GF-D8 (cell line): ENCODE data around the gene RFX2.

Experiments
- DNase-seq: peaks from one replicate; lab custom pipeline; 2025; lab: John Stamatoyannopoulos, UW

The RFX2 gene

DNA sequence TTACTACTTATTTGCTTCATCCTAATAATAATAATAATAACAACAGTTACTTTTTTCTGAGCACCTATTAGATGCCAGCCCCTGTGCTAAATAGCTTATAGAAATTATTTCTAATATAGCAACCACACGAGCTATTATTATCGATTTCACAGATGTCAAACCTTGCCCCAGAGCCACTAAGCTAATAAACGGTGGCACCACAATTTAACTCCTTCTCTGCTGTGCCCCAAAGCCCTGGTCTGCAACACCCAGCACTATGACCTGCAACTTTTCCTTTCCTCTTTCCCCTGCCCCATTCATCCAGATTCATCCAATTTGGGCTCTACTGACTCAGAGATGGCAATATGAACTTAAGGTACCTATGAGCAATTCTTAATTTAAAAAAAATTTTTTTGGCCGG, 6.4 kb downstream of the RFX2 start:
- DNase-seq = no peak

DNA sequence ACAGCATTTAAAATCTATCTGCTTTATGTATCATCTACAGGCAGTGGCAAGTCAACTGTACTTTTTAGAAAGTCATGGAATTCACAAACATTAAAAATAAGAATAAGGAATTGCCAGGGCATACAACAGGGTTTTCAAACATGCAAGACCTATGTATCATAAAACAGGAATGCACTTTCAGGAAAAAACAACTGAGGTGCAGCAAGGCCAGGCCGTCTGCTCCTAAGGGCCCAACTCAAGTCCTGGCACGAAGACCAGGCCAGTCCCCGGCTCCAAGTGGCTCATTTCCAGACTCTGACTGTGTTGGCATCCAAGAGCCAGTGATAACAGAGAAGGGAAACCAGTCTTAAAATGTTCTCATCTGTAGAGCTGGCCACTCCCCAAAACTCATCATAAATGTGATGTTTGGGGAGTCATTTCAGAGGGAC, 7.1 kb downstream of the RFX2 start:
- DNase-seq = no peak

- DNase-seq = no peak
Observed at GRCh38 chr19:6101991-6102390, 8.3 kb downstream of the RFX2 start.

DNA sequence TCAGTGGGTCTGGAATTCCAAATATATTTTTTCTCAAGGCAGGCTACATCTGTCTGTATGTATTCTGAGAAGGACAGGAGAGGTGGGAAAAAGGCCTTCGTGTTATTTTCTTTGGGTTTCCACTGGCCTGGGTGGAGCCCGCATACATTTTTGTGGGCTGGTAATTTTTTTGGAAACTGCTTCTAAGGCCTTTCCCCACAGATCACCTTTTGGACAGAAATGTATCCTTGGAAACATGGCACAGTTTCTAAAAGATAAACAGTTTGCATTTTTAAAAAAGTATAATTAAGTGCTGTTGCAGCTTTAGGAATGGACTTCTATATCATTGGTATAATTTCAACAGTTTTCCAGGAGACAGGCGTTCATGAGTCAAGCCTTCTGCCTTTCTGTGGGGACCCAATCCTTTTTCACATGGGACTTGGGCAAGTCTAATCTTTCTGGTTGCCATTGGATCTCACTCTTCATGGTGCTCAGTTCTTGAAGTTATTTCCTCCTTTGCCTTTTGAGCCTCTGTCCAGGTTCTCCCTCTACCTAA, 8.9 kb downstream of the RFX2 start:
- DNase-seq = no peak

DNA sequence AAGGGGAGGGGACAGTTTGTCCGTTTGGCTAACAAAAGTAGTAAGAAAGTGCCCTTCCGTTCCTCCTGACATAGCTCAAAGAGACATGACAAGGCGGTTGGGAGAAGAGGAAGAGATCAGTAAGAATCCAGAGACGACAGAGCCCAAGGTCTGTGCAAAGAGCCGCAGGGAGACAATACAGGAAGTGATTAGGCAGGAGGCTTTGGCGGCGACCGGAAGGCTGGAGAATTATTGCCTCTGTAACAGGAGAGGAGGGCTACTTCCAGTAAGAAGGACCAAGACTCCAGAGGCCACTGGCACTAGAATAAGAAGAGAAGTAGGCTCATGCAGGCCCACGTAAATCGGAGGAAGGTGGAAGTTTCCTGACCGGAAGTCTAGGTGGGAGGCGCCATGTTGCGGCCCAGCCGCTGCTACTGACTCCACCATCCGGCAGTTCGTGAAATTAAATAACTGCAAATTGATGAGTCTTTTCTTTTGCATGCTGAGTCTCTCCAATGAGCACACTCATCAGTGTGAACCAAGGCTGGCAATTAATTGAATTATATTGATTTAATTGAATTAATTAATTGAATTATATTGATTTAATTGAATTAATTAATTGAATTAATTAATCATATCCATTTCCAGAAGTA, 9.9 kb downstream of the RFX2 start:
- peak; percentile 95 for DNase-seq

DNA sequence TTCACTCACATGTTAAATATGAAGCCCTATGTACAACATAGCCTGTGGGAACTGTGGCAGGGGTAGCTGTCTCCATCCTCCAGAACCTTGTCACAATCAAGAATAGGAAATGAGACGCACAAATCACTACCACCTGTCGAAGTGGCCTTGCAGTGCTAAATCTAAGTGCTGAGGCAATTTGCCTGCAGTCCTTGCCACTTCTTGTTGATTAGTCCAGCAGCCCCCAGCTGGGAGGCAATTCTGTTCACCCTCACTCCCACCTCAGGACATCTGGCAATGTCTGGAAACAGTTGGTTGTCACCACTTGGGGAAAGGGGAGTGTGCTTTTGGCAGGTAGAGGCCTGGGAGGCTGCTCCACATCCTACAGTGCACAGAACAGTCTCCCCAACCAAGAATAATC, 10.7 kb downstream of the RFX2 start:
- DNase-seq = no peak

DNA sequence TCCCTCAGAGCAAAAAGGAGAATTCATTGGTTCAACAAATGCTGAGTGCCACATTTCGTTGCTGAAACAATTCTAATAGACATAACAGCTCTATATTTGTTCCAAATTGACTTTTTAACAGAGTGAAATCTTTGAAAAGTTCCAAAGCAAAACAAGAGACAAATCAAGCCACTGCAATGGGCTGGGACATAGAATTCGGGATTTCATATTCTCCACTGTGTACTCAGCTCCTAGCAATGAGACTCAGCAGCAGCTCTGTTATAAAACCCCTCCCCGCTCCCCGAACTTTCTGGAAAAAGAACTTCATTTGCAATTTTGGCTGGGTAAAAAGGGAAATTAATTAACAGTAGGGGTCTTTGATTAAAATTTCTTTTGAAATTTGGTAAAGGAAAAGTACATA, 11.3 kb downstream of the RFX2 start:
- no peak for DNase-seq

DNA sequence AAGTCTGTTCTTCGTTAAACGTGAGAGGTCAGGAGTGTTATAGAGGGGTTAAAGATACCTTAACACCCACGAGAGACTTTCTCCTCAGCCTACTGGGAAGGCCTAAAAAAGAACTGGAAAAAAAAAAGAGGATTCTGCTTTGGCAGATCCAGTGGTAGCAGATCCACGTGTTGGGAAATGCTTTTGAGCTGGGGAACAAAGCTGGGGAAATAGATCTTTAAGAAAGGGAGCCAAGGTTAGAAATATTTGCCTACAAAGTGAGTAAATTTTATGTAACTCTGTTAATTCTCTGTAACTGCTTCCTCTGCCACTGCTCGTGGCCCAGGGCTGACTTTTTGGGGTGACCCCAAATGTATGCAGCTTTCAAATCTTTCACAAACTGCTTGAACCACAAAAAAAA, 11.7 kb downstream of the RFX2 start:
- no peak for DNase-seq

GRCh38 chr19:6097911-6098310, 12.4 kb downstream of the RFX2 start:
- no peak for DNase-seq

- no peak for DNase-seq
Observed at GRCh38 chr19:6095760-6096159, 14.5 kb downstream of the RFX2 start.

GRCh38 chr19:6092329-6093286, 17.7 kb downstream of the RFX2 start:
- DNase-seq = peak; percentile 63

- no peak for DNase-seq
Observed at GRCh38 chr19:6091771-6092291, 18.5 kb downstream of the RFX2 start.

DNA sequence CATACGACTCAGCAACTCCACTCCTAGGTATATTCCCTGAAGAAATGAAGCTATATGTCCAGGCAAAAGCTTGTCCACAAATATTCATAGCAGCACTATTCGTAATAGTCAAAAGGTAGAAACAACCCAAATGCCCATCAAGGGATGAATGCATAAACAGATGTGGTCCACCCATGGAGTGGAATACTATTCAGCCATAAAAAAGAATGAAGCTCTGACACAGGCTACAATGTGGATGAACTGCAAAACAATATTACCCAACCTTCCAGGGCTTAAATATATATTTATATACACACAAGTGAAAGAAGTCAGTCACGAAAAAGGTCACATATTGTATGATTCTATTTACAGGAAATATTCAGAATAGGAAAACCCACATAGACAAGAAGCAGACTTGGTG, 19.7 kb downstream of the RFX2 start:
- no peak for DNase-seq

DNA sequence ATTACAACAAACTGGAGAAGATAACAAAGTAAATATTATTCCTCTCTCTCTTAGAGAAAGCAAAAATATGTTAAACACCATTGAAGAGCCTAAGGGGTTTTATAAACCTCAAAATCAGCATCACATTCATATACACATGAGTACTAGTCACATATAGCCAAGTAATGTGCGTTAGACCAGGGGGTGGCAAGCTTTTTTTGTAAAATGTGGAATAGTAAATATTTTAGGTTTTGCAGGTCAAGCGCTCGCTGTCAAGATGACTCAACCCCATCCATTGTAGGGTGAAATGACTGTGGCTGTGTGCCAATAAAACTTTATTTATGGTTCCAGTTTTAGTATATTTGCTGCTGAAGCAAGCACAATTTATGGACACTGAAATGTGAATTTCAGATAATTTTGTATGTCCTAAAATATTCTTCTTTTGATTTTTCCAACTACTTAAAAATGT, 21.7 kb downstream of the RFX2 start:
- DNase-seq = no peak

- DNase-seq = peak; percentile 35
Observed at GRCh38 chr19:6087074-6087571, 23.2 kb downstream of the RFX2 start.

DNA sequence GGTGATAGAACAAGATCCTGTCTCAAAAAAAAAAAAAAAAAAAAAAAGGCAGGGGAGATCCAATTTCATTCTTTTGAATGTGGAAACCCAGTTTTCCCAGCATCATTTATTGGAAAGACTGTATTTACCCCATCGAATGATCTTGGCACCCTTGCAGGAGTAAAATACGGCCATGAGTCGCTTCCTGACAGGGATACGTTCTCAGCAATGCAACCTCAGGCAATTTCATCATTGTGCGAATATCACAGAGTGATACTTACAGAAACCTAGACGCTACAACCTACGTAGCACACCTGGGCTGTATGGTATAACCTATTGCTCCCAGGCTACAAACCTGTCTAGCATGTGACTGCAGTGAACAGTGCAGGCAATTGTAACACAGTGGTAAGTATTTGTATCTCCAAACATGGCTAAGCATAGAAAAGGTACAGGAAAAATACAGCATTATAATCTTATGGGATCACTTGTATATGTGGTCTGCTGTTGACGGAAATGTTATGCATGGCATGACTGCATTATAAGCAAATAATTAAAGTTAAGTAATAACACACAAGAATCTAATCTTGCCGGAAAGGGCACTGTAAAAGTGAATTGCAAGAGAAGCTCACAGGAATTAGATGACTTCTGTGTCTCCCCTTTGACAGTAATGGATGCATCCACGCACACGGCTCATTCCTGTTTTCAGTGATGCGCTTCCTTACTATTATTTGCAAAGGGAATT, 24.1 kb downstream of the RFX2 start:
- DNase-seq = no peak

GRCh38 chr19:6084821-6085220, 25.5 kb downstream of the RFX2 start:
- no peak for DNase-seq

DNA sequence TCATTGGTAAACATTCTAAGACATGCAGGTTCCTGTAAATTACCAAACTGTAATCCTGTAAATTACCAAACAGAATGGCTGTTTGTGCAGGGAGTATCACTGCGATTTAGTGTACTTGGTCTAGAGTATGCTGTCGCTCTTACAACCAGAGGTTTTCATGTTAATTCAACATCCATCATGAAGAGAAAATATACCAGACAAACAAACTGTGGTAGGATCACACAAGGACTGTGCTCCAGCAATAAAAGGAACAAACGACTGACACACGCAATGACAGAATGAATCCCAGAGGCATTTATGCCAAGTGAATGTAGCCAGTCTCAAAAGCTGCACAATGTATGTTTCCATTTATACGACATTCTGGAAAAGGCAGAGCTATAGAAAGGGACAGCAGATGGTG, 31.2 kb downstream of the RFX2 start:
- no peak for DNase-seq

GRCh38 chr19:6078068-6078467, 32.2 kb downstream of the RFX2 start:
- DNase-seq = no peak

DNA sequence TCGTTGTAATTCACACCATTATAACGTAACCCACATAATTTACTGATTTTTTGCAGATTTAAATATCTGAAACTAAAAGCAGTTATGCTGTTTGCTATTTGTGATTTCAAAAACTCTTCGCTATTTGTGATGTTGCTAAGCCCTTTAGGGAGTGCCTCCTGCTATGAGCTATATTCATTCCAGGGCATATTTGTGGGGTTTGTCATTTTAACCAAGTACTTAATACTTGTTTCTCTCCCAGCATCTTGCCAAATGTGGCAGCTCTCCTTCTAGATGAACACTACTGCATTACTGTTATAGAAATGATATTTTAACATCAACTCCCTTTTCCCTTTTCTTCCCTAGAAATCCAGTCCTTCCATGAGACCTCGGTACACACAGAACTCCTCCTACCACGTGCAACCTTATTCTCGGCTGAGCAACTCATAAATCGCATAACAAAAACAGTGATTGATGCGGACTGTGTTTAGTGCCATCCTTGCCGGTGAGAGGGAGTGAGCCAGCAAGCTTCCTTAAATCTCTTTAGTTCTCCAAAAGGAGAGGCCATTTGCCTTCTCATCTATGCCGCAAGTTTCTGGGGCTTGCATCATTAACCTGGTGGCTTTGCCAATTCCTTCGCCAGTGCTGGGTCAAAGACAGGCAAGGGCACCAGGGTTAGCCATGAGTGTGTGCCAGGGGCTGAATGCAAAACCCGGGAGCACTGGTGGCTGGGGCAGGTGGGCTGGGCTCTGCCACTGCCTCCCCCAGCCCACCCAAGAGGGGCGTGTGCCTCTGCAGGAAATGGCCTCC, 33.4 kb downstream of the RFX2 start:
- DNase-seq = peak; percentile 17

DNA sequence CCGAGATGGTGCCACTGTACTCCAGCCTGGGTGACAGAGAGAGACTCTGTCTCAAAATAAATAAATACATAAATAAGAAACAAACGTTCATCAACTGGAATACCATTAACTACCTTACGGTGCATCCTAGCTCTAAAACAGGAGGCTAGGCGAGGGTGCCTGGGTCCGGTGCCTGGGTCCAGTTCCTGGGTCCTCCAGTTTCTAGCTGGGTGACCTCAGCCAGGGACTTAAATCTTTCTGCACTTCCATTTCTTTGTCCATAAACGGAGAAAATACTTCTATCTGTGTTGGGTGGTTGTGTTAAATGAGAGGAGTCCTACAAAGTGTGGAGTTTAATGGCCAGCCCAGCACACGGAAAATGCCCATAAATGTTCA, 34.0 kb downstream of the RFX2 start:
- no peak for DNase-seq
